HepG2 (cell line): ENCODE results near the gene CDK17. TPM values are rescaled to one million over a fixed set of nuclear protein-coding genes. Genes with fewer than 3 reads are reported as not detected.

Experiments used
- KMT2A ChIP-seq: sonication (generic); formaldehyde crosslinking; IDR thresholded peaks from 2 replicates; pipeline ENCODE4 v1.4.0; 2020; ENCODE audit warnings: missing genetic modification reagents
- NFKB2 ChIP-seq: sonication (generic); formaldehyde crosslinking; IDR thresholded peaks from 2 replicates; pipeline ENCODE4 v1.4.0; 2020; ENCODE audit warnings: missing genetic modification reagents, borderline replicate concordance
- ZIK1 ChIP-seq: sonication (generic); formaldehyde crosslinking; IDR thresholded peaks from 2 replicates; pipeline ENCODE4 v1.5.0; 2020; ENCODE audit warnings: mild to moderate bottlenecking, low read depth, missing genetic modification reagents, borderline replicate concordance
- ZNF230 ChIP-seq: sonication (generic); formaldehyde crosslinking; IDR thresholded peaks from 2 replicates; pipeline ENCODE4 v1.4.0; 2020; ENCODE audit warnings: mild to moderate bottlenecking, missing genetic modification reagents
- ZNF441 ChIP-seq: sonication (generic); formaldehyde crosslinking; IDR thresholded peaks from 2 replicates; pipeline ENCODE4 v1.7.0; 2021; ENCODE audit warnings: missing genetic modification reagents, borderline replicate concordance
- polyA plus RNA-seq, 8 experiments: library from polyadenylated mRNA; depleted of rRNA in 3 of 8; stranded (reverse) in 7 of 8; unstranded in 1 of 8; fragments of >200 nt; fragmentation: Illumina TruSeq in 4 of 8; extraction: Trizol in 4 of 8; gene quantifications; 2 replicates each; pipeline versions ENCODE4 v1.2.1 to v1.2.3, GENCODE V29; 2011 to 2016; ENCODE audit warnings: low read depth in 4 of 8, missing spikeins in 1 of 8, mixed read lengths in 1 of 8; ENCODE audit not compliant: insufficient read depth in 1 of 8
- total RNA-seq, 5 experiments: library from RNA; depleted of rRNA; stranded (reverse); fragments of >200 nt; fragmentation: Illumina TruSeq; extraction: Trizol; gene quantifications; 2 replicates each; pipeline ENCODE4 v1.2.3, GENCODE V29; 2016; ENCODE audit warnings: low read depth in 1 of 5
- TF ChIP-seq, protein P1 (sequence below): sonication (generic); formaldehyde crosslinking; IDR thresholded peaks from 2 replicates; pipeline ENCODE4 v1.4.0; 2020; ENCODE audit warnings: missing genetic modification reagents, borderline replicate concordance
- TF ChIP-seq, protein P2 (sequence below): sonication (generic); formaldehyde crosslinking; IDR thresholded peaks from 2 replicates; pipeline ENCODE4 v1.5.0; 2020; ENCODE audit warnings: mild to moderate bottlenecking, low read depth, missing genetic modification reagents, borderline replicate concordance
- TF ChIP-seq, protein P3 (sequence below): sonication (generic); formaldehyde crosslinking; IDR thresholded peaks from 2 replicates; pipeline ENCODE4 v1.4.0; 2020; ENCODE audit warnings: missing genetic modification reagents
- TF ChIP-seq, protein P4 (sequence below): sonication (generic); formaldehyde crosslinking; IDR thresholded peaks from 2 replicates; pipeline ENCODE4 v1.4.0; 2020; ENCODE audit warnings: missing genetic modification reagents, borderline replicate concordance
- TF ChIP-seq, protein P5 (sequence below): sonication (generic); formaldehyde crosslinking; IDR thresholded peaks from 2 replicates; pipeline ENCODE4 v1.4.0; 2020; ENCODE audit warnings: missing genetic modification reagents
- TF ChIP-seq, protein P6 (sequence below): sonication (generic); formaldehyde crosslinking; IDR thresholded peaks from 2 replicates; pipeline ENCODE4 v1.8.0; 2022; ENCODE audit warnings: low read depth, missing genetic modification reagents

The CDK17 gene
- total and polyA plus RNA-seq, 2 of the 13 experiments (the other 11 are each of a cell fraction or from before 2014, with no cell fraction given), result 9.9 to 22.3 TPM

DNA sequence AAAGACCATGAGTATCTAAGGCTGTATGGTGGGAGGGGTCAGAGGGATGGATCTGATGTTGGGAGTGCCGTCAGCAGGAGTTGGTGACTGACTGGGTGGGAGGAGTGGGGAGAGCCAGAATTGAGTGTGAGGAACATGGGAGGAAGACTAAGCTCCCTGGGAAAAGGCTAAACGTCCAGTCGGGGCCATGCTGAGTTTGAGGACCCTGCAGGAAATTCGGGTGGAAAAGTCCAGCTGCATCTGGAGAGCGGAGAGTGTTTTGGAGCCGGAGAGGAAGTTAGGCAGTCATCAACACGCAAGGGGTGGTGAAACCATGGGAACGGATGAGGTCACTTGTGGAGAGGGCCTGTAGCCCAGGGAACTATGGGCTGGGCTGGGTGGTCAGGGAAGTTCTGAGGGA, 145.2 kb downstream of the CDK17 start (continued):
- TF ChIP-seq, protein P1, sequence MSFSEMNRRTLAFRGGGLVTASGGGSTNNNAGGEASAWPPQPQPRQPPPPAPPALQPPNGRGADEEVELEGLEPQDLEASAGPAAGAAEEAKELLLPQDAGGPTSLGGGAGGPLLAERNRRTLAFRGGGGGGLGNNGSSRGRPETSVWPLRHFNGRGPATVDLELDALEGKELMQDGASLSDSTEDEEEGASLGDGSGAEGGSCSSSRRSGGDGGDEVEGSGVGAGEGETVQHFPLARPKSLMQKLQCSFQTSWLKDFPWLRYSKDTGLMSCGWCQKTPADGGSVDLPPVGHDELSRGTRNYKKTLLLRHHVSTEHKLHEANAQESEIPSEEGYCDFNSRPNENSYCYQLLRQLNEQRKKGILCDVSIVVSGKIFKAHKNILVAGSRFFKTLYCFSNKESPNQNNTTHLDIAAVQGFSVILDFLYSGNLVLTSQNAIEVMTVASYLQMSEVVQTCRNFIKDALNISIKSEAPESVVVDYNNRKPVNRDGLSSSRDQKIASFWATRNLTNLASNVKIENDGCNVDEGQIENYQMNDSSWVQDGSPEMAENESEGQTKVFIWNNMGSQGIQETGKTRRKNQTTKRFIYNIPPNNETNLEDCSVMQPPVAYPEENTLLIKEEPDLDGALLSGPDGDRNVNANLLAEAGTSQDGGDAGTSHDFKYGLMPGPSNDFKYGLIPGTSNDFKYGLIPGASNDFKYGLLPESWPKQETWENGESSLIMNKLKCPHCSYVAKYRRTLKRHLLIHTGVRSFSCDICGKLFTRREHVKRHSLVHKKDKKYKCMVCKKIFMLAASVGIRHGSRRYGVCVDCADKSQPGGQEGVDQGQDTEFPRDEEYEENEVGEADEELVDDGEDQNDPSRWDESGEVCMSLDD (CRISPR knock-in tag), result no peak
- TF ChIP-seq, protein P2, sequence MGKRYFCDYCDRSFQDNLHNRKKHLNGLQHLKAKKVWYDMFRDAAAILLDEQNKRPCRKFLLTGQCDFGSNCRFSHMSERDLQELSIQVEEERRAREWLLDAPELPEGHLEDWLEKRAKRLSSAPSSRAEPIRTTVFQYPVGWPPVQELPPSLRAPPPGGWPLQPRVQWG (CRISPR knock-in tag), result no peak
- TF ChIP-seq NFKB2, result no peak
- TF ChIP-seq KMT2A (CRISPR knock-in tag), result no peak
- TF ChIP-seq ZIK1, result no peak
- TF ChIP-seq, protein P3, sequence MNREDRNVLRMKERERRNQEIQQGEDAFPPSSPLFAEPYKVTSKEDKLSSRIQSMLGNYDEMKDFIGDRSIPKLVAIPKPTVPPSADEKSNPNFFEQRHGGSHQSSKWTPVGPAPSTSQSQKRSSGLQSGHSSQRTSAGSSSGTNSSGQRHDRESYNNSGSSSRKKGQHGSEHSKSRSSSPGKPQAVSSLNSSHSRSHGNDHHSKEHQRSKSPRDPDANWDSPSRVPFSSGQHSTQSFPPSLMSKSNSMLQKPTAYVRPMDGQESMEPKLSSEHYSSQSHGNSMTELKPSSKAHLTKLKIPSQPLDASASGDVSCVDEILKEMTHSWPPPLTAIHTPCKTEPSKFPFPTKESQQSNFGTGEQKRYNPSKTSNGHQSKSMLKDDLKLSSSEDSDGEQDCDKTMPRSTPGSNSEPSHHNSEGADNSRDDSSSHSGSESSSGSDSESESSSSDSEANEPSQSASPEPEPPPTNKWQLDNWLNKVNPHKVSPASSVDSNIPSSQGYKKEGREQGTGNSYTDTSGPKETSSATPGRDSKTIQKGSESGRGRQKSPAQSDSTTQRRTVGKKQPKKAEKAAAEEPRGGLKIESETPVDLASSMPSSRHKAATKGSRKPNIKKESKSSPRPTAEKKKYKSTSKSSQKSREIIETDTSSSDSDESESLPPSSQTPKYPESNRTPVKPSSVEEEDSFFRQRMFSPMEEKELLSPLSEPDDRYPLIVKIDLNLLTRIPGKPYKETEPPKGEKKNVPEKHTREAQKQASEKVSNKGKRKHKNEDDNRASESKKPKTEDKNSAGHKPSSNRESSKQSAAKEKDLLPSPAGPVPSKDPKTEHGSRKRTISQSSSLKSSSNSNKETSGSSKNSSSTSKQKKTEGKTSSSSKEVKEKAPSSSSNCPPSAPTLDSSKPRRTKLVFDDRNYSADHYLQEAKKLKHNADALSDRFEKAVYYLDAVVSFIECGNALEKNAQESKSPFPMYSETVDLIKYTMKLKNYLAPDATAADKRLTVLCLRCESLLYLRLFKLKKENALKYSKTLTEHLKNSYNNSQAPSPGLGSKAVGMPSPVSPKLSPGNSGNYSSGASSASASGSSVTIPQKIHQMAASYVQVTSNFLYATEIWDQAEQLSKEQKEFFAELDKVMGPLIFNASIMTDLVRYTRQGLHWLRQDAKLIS (CRISPR knock-in tag), result no peak
- no peak for TF ChIP-seq ZNF441
- TF ChIP-seq, protein P4, sequence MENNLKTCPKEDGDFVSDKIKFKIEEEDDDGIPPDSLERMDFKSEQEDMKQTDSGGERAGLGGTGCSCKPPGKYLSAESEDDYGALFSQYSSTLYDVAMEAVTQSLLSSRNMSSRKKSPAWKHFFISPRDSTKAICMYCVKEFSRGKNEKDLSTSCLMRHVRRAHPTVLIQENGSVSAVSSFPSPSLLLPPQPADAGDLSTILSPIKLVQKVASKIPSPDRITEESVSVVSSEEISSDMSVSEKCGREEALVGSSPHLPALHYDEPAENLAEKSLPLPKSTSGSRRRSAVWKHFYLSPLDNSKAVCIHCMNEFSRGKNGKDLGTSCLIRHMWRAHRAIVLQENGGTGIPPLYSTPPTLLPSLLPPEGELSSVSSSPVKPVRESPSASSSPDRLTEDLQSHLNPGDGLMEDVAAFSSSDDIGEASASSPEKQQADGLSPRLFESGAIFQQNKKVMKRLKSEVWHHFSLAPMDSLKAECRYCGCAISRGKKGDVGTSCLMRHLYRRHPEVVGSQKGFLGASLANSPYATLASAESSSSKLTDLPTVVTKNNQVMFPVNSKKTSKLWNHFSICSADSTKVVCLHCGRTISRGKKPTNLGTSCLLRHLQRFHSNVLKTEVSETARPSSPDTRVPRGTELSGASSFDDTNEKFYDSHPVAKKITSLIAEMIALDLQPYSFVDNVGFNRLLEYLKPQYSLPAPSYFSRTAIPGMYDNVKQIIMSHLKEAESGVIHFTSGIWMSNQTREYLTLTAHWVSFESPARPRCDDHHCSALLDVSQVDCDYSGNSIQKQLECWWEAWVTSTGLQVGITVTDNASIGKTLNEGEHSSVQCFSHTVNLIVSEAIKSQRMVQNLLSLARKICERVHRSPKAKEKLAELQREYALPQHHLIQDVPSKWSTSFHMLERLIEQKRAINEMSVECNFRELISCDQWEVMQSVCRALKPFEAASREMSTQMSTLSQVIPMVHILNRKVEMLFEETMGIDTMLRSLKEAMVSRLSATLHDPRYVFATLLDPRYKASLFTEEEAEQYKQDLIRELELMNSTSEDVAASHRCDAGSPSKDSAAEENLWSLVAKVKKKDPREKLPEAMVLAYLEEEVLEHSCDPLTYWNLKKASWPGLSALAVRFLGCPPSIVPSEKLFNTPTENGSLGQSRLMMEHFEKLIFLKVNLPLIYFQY (CRISPR knock-in tag), result no peak
- TF ChIP-seq, protein P5, sequence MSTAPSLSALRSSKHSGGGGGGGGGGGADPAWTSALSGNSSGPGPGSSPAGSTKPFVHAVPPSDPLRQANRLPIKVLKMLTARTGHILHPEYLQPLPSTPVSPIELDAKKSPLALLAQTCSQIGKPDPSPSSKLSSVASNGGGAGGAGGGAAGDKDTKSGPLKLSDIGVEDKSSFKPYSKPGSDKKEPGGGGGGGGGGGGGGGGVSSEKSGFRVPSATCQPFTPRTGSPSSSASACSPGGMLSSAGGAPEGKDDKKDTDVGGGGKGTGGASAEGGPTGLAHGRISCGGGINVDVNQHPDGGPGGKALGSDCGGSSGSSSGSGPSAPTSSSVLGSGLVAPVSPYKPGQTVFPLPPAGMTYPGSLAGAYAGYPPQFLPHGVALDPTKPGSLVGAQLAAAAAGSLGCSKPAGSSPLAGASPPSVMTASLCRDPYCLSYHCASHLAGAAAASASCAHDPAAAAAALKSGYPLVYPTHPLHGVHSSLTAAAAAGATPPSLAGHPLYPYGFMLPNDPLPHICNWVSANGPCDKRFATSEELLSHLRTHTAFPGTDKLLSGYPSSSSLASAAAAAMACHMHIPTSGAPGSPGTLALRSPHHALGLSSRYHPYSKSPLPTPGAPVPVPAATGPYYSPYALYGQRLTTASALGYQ (CRISPR knock-in tag), result no peak
- TF ChIP-seq, protein P6, sequence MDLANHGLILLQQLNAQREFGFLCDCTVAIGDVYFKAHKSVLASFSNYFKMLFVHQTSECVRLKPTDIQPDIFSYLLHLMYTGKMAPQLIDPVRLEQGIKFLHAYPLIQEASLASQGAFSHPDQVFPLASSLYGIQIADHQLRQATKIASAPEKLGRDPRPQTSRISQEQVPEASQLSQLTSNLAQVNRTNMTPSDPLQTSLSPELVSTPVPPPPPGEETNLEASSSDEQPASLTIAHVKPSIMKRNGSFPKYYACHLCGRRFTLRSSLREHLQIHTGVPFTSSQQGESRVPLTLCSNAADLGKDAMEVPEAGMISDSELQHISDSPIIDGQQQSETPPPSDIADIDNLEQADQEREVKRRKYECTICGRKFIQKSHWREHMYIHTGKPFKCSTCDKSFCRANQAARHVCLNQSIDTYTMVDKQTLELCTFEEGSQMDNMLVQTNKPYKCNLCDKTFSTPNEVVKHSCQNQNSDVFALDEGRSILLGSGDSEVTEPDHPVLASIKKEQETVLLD (CRISPR knock-in tag), result no peak
- no peak for TF ChIP-seq ZNF230 (CRISPR knock-in tag)
